ENCODE data around the gene PDLIM4. TPM values are rescaled to one million over a fixed set of nuclear protein-coding genes. Genes with fewer than 3 reads are reported as not detected.

PDLIM4 gene
- total RNA-seq, 4 donors from 2014 or later = 3.2 to 16.3 (median 12.8) TPM

DNA sequence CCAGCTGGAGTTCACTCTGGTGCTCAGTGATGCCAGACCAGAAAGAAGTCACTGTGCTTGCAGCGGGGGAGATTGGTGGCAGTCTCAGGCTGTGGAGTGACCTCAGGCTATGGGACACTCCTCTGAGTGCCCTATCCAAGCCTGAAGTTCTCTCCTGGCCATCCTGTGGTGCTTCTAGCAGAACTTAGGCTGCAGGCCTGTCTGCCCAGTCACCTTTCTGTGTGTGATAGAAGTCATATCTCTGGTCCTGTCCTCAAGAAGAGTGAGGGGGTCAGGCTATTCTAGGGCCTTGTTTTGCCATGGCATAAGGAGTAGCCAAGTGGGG lies 9.3 kb downstream of the PDLIM4 start:
- TF ChIP-seq, protein P1, sequence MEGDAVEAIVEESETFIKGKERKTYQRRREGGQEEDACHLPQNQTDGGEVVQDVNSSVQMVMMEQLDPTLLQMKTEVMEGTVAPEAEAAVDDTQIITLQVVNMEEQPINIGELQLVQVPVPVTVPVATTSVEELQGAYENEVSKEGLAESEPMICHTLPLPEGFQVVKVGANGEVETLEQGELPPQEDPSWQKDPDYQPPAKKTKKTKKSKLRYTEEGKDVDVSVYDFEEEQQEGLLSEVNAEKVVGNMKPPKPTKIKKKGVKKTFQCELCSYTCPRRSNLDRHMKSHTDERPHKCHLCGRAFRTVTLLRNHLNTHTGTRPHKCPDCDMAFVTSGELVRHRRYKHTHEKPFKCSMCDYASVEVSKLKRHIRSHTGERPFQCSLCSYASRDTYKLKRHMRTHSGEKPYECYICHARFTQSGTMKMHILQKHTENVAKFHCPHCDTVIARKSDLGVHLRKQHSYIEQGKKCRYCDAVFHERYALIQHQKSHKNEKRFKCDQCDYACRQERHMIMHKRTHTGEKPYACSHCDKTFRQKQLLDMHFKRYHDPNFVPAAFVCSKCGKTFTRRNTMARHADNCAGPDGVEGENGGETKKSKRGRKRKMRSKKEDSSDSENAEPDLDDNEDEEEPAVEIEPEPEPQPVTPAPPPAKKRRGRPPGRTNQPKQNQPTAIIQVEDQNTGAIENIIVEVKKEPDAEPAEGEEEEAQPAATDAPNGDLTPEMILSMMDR (IDR thresholded peaks at IDR 0.05; ENCODE audit: low read depth) = no peak

DNA sequence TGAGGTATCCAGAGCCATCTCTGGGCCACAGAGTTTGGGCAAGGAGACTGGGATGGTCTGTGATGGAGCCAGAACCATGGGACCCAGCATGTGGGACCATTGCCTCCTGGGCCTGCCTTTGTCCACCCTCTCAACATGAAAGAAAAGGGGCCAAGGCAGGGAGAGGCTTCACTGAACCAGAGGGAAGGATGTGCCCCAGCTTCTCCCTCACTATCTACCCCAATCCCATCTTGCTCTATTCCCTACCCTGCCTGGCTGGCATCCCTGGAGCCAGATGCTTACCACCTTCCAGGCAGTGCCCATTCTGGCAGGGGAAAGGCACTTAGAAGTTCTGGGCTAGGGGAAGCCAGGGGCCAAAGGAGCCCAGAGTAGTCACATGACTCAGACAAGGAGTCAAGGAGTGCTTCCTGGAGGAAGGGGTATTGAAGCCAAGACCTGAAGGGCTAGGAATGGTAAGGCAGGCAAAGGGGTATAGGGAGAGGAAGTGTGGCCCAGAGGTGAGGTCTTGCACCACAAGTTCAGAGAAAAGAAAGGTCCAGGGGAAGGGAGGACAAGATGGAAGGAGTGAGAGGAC lies 9.8 kb downstream of the PDLIM4 start:
- TF ChIP-seq, protein P1 (IDR thresholded peaks at IDR 0.05; ENCODE audit: low read depth) = no peak

DNA sequence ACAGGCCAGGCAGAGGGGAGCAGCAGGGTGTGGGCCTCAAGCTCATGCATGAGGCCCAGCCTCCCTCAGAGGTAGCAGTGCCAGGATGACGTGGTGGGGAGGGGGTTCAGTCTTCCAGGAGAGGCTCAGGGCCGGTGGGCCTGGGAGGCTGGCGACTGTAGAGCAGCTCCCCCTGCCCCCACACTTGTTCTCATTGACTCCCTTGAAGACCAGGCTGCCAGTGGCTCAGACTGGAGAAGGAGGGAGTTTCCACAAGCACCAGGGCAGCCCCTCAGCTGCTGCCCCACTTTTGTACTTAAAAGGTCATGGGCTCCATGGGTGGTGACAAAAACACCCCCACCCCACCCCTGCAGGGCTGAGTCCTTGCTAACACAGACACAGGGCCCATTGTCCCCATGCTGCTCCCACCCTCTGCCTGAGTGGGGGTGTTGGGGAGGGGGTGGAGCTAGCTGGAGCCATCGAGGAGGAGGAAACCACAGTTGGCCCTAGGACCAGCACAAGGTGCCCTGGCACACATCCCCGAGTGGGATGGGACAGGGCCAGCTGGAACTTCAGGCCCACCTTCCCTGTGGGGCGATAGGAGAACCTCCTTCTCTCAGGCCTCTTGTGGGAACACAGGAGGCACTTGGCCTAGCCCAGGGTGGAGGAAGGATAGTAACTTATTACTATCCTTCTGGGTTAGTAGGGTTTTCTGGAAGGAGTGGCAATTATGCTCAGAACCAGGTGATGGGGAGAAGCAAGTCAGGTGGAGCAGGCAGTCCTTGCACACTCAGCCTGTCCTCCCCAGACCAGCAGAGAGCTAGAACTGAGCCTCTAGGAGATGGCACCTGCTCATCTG lies 10.7 kb downstream of the PDLIM4 start:
- TF ChIP-seq, protein P1 (IDR thresholded peaks at IDR 0.05; ENCODE audit: low read depth) = no peak

DNA sequence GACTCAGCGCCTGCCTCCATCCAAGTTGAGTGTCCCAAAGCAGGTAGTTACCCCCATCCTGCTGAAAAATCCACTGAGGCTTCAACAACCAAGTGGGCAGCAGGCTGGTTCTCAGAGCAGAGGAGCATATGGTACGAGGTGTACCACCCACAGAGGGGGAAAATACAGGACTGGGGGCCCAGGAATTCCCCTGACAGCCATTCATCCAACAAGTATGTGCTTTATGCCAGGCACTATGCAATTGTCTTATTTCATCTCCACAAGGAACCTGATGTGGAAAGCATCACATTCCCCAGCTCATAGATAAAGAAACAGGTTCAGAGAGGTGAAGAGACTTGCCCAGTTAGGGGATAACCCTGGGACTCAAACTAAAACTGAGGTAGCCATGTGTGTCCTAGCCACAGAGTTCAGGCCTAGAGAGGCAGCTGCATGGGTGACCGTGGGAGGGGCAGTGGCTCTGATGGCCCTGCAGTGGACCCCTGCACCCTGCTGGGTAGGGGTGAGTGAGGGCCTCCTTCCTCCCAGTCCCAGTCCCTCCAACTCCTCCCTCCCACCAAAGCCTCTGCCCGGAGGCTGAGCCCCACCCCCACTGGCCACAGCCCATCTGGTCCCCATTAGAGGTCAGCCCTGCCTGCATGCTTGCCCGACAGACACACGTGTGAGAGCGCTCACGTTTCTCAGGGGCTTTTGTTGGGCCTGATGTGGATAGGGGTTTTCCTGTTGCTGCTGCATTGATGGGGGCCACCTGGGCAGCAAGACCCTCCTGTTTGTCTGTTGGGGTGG lies 11.5 kb downstream of the PDLIM4 start:
- TF ChIP-seq, protein P1 (IDR thresholded peaks at IDR 0.05; ENCODE audit: low read depth) = no peak

DNA sequence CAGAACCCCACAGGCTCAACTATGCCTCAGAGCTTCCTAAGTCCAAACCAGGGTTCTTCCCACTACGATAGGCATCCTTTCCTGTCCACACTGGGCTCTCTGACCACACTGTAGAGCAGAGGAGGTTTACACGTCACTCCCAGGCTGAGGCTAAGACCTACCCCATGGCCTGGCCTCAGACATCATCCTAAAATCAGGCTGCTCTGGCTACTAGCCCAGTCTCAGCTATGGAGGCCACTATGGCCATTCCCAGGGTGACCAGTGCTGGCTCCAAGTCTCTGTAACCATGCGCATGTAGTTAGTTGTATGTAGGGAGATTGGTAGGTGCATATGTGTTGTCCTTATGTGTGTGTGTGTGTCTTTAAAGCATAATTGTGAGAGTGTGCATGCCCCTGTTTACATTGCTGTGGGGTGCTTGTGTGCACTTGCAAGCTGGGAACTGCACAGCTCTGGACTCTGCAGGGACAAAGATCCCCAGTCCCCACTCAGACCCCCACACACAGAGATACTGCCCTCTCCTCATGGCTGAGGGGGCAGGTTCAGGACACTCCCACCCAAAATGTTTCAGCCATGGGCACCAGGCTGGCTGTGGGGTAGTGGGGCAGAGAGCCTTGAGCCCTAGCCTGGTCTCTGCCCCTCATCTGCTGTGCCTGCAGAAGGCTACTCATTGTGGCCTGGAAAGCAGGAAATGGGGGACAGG lies 12.3 kb downstream of the PDLIM4 start:
- TF ChIP-seq, protein P1 (IDR thresholded peaks at IDR 0.05; ENCODE audit: low read depth) = no peak

DNA sequence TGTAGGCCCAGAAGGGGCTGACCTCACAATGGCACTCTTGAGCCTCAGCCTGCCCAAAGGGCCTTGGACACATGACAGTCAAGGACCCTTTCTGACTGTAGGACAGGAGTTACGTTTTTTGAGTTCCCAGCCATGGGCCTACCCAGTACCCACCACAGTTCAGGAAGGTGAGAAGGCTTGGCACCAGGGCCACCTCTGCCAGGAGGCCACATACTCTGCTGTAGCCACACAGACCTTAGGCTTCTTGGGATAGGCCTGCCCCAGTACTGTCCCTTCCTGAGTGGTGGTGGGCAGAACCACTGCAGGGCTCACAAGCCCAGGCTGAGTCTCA lies 12.8 kb downstream of the PDLIM4 start:
- TF ChIP-seq, protein P1 (IDR thresholded peaks at IDR 0.05; ENCODE audit: low read depth) = no peak

DNA sequence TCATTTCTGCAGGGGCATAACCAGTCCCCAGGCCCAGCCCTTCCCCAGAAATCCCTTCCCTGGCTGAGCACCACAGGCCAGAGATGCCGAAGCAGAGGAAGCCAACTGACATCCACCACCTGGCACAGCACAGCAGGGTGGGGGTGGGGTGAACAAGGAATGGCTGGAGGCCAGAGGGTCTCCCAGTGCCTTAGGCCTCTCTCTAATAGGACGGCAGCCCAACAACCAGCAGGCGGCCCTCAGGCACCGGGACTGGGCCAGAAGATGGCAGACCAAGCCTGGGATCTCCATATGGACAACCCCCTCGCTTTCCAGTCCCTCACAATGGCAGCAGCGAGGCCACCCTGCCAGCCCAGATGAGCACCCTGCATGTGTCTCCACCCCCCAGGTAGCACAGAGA lies 13.2 kb downstream of the PDLIM4 start:
- TF ChIP-seq, protein P1 (IDR thresholded peaks at IDR 0.05; ENCODE audit: low read depth) = no peak

Measured in subcutaneous adipose tissue (tissue), 4 donors.